CD1c-positive myeloid dendritic cell (primary cell): ENCODE data around the gene RGS8.
"Not testable (repeated sequence)": the region's sequence is repeated elsewhere in the genome, so short reads cannot be mapped to it uniquely, and the experiment has no call there.

ENCODE experiments used
- DNase-seq: peaks from one replicate; pipeline ENCODE4 v3.0.0-alpha.2; 2016; ENCODE audit errors: extremely low spot score

Gene RGS8

DNA sequence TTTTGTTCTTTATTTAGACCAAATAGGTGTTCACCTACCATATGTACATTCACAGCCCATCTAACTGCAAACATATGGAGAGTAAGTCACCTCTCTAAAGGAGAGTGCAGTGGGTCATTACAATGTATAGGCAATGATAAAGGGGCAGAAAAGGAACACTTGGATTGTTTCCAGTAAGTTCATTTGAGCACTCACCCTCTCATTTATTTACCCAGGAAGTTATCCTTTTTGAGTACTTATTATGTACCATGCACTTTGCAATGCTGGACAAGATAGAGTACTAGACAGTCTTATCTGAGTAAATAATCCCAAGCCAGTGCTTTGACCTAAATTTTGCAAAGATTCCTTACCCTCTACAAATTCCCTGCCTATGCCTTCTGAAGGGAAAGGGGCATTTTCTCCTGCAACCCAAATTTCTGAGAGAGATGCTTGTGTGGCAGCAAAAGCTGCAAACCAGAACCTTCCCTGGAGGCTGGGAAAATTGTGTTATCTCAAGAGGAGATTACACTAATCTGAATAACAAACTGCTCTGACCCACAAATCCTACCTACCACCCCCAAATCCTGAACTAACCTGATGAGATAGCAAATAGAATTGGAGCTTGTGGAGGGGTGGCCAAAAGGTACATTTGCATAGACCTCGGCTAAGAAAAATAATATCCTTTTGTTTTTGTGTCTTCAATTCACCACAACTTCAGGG lies 18.6 kb upstream of the RGS8 start:
- no peak for DNase-seq

DNA sequence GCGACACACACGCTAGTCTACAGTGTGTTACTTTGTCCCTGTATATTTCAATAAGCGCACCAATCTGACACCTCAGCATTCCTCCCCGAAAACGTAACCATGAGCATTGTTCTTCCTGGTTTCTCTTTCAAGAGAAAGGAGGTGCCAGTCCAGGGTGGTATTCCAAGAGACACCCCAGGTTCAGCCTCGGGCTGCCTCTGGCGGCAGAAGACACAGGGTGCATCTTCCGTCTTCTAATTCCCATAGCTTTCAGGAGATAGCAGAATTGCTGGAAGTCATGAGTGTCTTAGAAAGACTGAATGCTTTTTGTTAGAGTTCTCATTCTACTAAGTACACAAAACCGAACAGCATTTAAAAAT lies 15.9 kb upstream of the RGS8 start:
- DNase-seq, result no peak

GRCh38 chr1:182699393-182700350 lies 15.3 kb upstream of the RGS8 start:
- no peak for DNase-seq

GRCh38 chr1:182698971-182699370 lies 14.6 kb upstream of the RGS8 start:
- no peak for DNase-seq

- DNase-seq, result not testable (repeated sequence)
Measured at GRCh38 chr1:182693139-182693538, 8.8 kb upstream of the RGS8 start.

GRCh38 chr1:182690886-182691443 lies 6.6 kb upstream of the RGS8 start:
- DNase-seq, result no peak

- no peak for DNase-seq
Measured at GRCh38 chr1:182688436-182689205, 4.2 kb upstream of the RGS8 start.

DNA sequence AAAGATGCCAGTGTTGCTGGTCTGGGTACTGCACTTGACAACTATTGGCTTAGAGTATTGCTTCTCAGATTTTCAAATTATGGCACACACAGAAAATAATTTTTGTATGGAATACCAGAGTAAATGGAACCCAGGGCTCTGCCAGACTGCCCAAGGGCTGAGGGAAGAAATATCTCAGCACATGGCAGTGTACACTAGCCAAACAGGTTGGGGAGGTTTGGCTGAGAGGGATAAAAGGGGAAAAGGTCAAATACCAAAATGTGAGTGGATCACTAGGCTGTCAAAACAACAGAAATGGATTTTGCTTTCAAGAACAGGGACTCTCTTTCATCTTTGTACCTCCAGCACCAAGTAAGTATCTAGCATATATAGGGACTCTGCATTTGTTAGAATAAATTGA lies 3.0 kb upstream of the RGS8 start:
- no peak for DNase-seq

DNA sequence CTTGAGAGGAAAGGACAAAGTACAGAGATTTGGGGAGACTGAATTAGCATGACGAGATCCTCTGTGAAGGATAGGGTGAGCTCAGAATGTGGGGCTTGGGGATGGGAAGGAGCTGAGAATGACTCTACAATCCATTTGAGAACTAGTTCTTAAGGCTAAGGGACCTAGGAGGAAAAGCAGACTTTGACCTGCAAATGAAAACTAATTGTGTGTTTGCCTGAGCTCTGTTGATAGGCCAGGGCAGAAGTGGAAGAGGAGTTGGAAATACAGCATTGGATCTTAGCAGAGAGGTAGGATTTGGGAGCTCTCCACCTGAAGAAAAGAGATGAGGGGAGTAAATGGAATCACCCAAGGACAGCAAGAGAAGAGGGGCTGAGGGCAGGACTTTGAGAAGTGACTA lies 2.1 kb upstream of the RGS8 start:
- no peak for DNase-seq

GRCh38 chr1:182685215-182685614 lies 828 bp upstream of the RGS8 start:
- DNase-seq, result no peak

- no peak for DNase-seq
Measured at GRCh38 chr1:182682898-182683501, 1.4 kb downstream of the RGS8 start.

DNA sequence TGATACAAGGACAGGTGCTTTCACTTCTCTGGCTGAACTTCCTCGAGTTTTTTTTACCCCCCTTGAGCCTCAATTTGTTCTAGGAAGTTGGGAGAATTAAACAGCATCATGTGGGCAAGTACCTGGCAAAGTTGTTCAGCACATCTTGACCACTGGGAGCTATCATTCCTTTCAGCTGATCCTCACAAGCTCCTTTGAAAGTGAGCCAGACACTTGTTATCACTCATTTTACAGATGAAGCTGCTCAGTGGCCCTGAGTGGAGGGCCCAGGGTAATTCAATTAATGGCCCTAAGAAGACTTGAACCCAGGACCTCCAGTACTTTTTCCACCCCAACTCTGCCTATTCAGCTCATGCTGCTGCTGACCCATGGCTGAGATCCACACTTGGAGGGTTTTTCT lies 2.0 kb downstream of the RGS8 start:
- no peak for DNase-seq

- DNase-seq, result no peak
Measured at GRCh38 chr1:182681568-182681912, 2.8 kb downstream of the RGS8 start.

GRCh38 chr1:182680901-182681567 lies 3.4 kb downstream of the RGS8 start:
- DNase-seq, result no peak

- no peak for DNase-seq
Measured at GRCh38 chr1:182680408-182680807, 4.0 kb downstream of the RGS8 start.

DNA sequence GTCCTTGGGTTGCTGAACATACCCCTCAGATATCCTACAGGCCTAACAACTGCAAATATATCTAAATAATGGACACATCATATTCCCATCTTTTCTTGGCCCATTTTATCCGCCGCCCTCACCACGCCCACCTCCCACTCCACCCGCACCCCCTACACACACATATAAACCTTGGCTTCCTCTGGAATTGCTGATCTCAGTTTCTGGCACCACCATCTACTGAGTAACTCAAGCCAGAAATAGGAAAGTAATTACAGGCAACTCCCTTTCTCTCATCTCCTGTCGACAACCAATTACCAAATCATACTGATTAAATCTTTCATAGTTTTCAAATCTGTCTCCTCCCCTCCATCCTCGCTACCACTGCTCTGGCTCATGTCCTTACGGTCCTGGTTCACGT lies 4.7 kb downstream of the RGS8 start:
- no peak for DNase-seq

DNA sequence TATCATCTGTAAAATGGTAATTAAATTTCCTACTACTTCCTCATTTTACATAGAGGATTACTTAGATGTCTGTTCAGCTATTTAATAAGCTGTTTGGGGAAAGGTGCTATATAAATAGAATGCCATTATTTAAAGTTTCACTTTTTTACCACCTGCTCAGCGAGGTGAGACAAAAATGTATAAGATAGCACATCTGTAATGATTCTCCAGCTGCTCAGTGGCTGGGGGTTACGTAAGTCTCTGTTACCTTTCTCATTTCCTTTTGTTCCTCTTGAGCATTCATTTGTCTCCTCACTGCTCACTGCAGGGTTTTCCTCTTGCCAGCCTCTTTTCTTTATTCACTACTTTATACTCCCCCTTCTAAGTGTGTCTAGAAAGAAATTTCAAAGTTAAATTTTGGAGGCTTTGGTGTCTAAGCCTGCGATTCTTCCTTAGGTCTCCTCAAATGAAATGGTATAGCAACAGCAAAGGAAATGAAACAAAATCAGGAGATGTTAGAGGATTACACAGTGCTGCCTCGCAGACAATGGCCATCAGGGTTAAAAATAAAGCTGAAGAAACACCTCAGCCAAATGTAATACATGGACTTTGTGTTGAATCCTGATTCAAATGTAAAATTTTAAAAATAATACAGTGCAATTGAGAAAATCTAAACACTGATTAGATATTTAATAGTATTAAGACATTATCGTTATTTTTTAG lies 6.8 kb downstream of the RGS8 start:
- DNase-seq, result no peak

- no peak for DNase-seq
Measured at GRCh38 chr1:182676274-182676673, 8.1 kb downstream of the RGS8 start.

DNA sequence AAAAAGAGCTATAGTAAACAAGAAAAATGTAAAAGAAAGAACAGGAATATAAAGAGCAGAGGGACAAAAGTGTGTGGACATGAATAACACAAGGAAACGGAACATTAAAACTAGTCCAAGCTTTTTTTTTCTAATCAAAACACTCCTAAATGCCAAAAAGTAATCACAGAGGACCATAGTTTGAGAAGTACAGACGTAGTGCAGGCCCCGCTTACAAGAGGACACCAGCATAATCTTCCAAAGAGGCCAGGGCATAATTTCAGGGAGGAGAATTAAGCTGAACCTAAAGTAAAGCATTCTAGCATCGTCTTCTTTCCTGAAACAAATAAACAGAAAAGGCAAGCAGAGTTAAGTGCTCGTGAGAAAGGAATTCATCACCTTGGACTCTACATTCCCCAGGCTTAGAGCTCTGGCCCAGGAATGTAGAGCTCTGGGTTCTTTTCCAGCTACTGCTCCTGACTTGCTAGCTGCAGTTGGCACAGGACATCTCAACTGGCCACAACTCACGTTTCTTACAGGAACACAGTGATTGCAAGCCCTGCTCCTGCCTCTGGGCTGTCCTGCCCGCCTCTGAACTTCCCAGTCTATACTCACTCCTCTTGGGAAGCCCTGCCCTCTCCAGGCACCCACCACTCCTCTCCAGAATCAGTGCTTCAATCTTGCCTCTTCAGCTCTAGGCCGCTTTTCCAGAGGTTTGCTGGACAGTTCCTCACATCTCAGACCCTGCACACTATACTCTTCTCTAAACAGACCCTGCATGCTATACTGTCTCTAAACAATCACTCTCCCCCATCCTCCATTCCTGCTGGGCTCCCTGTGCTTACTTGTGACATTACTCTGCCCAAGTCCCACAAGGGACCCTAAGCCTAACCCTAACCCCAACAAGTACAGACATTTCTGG lies 9.8 kb downstream of the RGS8 start:
- DNase-seq, result no peak

DNA sequence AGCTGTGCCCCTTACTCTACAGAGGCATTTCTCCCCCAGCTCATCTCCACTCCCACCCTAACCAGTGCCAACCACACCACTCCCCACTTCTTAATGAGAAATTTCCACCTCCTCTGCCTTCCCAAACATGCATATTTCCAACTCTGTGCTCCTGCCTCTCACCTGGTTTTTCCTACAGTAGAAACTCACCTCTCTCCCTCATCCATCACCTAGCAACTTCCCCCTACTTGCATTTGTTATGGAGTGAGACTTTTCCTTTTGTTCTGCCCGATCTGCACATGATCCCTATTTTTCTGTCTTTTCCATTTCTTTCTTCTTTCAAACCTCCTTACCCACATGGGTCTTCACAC lies 11.9 kb downstream of the RGS8 start:
- no peak for DNase-seq
